Astrocyte of the spinal cord (primary cell): ENCODE results near the gene SETD7.
A peak's percentile ranks its signal among the peaks of the same experiment; 100 is the strongest.

Experiments
- DNase-seq: peaks from one replicate; pipeline ENCODE4 v3.0.0; 2011; ENCODE audit warnings: low read depth, low spot score
- H3K4me3 ChIP-seq: 2 replicates; pipeline ENCODE4 v1.5.1; 2011; ENCODE audit warnings: low read depth, mild to moderate bottlenecking, low read length, moderate library complexity
- CTCF ChIP-seq: IDR thresholded peaks from 2 replicates; pipeline ENCODE4 v1.5.1; 2012; ENCODE audit warnings: low read depth, mild to moderate bottlenecking, low read length, inconsistent platforms
- in situ Hi-C: cut with HindIII; loops from 2 replicates; pipeline ENCODE4 v1.10.0; 2017; ENCODE audit warnings: low sequenced_read_pairs

Gene SETD7

GRCh38 chr4:139575072-139575471, 19.1 kb upstream of the SETD7 start:
- no peak overlapping the region for H3K4me3 ChIP-seq
- in situ Hi-C loops = no loop called here
- no peak for DNase-seq
- no peak for TF ChIP-seq CTCF

- TF ChIP-seq CTCF = no peak
- DNase-seq = no peak
- in situ Hi-C loops = no loop called here
- H3K4me3 ChIP-seq = no peak overlapping the region
Observed at GRCh38 chr4:139574641-139575040, 18.6 kb upstream of the SETD7 start.

- in situ Hi-C loops = no loop called here
- DNase-seq = no peak
- no peak for TF ChIP-seq CTCF
- H3K4me3 ChIP-seq = no peak overlapping the region
Observed at GRCh38 chr4:139568206-139568955, 12.4 kb upstream of the SETD7 start.

GRCh38 chr4:139567159-139567870, 11.3 kb upstream of the SETD7 start:
- no peak overlapping the region for H3K4me3 ChIP-seq
- in situ Hi-C loops = no loop called here
- TF ChIP-seq CTCF = no peak
- DNase-seq = no peak

- in situ Hi-C loops = no loop called here
- no peak overlapping the region for H3K4me3 ChIP-seq
- DNase-seq = no peak
- peak; percentile 20 for TF ChIP-seq CTCF
Observed at GRCh38 chr4:139564502-139564901, 8.5 kb upstream of the SETD7 start.

- H3K4me3 ChIP-seq = no peak overlapping the region
- no peak for DNase-seq
- no peak for TF ChIP-seq CTCF
- in situ Hi-C loops = no loop called here
Observed at GRCh38 chr4:139563515-139563914, 7.5 kb upstream of the SETD7 start.
